ENCODE measurements around the gene MZT2A.
"Not testable (repeated sequence)": the region's sequence is repeated elsewhere in the genome, so short reads cannot be mapped to it uniquely, and the experiment has no call there.

DNA sequence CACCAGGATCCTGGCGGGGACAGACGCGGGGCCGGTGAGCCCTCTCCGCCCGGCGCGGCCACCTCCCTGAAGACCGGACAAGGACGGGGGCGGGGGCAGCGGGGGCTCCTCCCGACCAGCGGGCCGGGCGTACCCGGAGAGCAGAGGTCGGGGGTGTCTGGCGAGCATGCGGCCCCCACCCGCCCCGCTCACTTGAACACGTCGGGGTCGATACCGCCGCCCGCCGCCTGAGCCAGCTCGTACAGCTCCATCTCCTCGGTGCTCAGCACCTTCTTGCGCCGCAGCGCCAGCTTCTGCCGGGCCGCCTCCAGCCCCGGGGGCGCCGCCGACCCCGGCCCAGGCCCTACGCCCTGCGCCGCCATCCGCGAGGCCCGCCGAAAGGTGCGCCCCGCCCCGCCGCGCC, at the start of gene MZT2A:
- TF ChIP-seq POLR2A, POLR2AphosphoS5 (IDR thresholded peaks at IDR 0.05): not testable (repeated sequence)
- peak in 1 of 4 experiments; percentile 53 for TF ChIP-seq CTCF (IDR thresholded peaks at IDR 0.05)

Measured in gastroesophageal sphincter (tissue), 3 donors.